Esophagus squamous epithelium (tissue), 5 donors: ENCODE measurements around the gene SARM1. TPM values are rescaled to one million over a fixed set of nuclear protein-coding genes. Genes with fewer than 3 reads are reported as not detected.

Source experiments
- DNase-seq: peaks from one replicate; lab custom pipeline; 2025; lab: John Stamatoyannopoulos, UW
- H3K27ac ChIP-seq, 4 donors: fragments of 200-600 bp; sonication (generic); one replicate each; pipeline ENCODE4 v1.5.1; 2016 to 2019; ENCODE audit warnings: mild to moderate bottlenecking in 1 of 4
- H3K27me3 ChIP-seq, 4 donors: fragments of 200-600 bp; sonication (generic); 1 replicate in 3 of 4; 2 replicates in 1 of 4; pipeline versions ENCODE4 v1.5.1 to v1.6.0; 2017 to 2021; ENCODE audit warnings: antibody characterized with exemption in 1 of 4
- H3K36me3 ChIP-seq, 3 donors: fragments of 200-600 bp; sonication (generic); one replicate each; pipeline ENCODE4 v1.5.1; 2016 to 2019
- H3K4me1 ChIP-seq, 3 donors: fragments of 200-600 bp; sonication (generic); one replicate each; pipeline ENCODE4 v1.5.1; 2017 to 2019
- H3K4me3 ChIP-seq, 4 donors: fragments of 200-600 bp; sonication (generic); 1 replicate in 3 of 4; 2 replicates in 1 of 4; pipeline ENCODE4 v1.5.1; 2016 to 2019; ENCODE audit warnings: mild to moderate bottlenecking in 2 of 4, moderate library complexity in 1 of 4
- H3K9me3 ChIP-seq, 3 donors: fragments of 200-600 bp; sonication (generic); one replicate each; pipeline ENCODE4 v1.5.1; 2016 to 2019
- CTCF ChIP-seq, 6 experiments: fragments of 450-650 bp in 4 of 6; fragments of 200-600 bp in 2 of 6; sonication (generic) in 2 of 6; IDR thresholded peaks; one replicate each; pipeline ENCODE4 v1.5.1; 2016 to 2019; ENCODE audit warnings: antibody characterized with exemption in 6 of 6, mild to moderate bottlenecking in 4 of 6, moderate library complexity in 4 of 6
- POLR2A ChIP-seq, 4 donors: fragments of 450-650 bp; IDR thresholded peaks; one replicate each; pipeline ENCODE4 v1.6.1; 2017; ENCODE audit warnings: antibody characterized with exemption in 4 of 4, mild to moderate bottlenecking in 4 of 4, moderate library complexity in 3 of 4
- WGBS, 2 donors: methylation state at CpG; one replicate each; pipeline ENCODE4 v1.1.5; 2018; 5-methylcytosine and 5-hydroxymethylcytosine counted together
- intact Hi-C: fragments of 100-400 bp; cut with DNase I; formaldehyde crosslinking; loops from one replicate; pipeline ENCODE4 v1.15.0; 2022
- total RNA-seq, 4 donors: library from RNA; depleted of rRNA; stranded (reverse); fragments of >200 nt; gene quantifications; one replicate each; pipeline ENCODE4 v1.1.0, GENCODE V29; 2016
- donor health status: DM: yes; HTN: yes; CAD: no.

SARM1 gene
- total RNA-seq, 4 donors from 2014 or later = 1.1 to 7.2 (median 2.5) TPM

GRCh38 chr17:28357061-28357900 is 14.2 kb upstream of the SARM1 start, which contains the start of gene POLDIP2:
Gene POLDIP2, minus strand, starts transcription at chr17:28357527. Its CDS starts 79 bp downstream, at chr17:28357448.
- 0% methylated on average over 3 of the region's 80 CpGs; no CpG with 5 or more reads in 1 of the 2 donors for WGBS, 2 donors
- intact Hi-C loops = no loop called here
- peak; percentile 75 for DNase-seq
- H3K36me3 ChIP-seq = peaks cover 29 to 70% (median 36%) of the 10 kb centered on the region in 3 donors
- H3K27ac ChIP-seq = peak within 1 kb of the TSS; percentile 94 to 97 (median 96)
- H3K9me3 ChIP-seq = no peaks in the 10 kb centered on the region
- peaks cover 10 to 34% (median 20%) of the 10 kb centered on the region in 3 donors for H3K4me1 ChIP-seq
- H3K4me3 ChIP-seq = peak within 1 kb of the TSS; percentile 80 to 100 (median 90)
- peak in 3 of 6 experiments; percentile 23 to 46 (median 25) for TF ChIP-seq CTCF (IDR thresholded peaks at IDR 0.05)
- peak in 3 of 4 donors; percentile 95 to 96 (median 96) for TF ChIP-seq POLR2A (IDR thresholded peaks at IDR 0.05)
- H3K27me3 ChIP-seq = no peaks in the 10 kb centered on the region

- peak overlapping the region; percentile 94 to 97 (median 96) for H3K27ac ChIP-seq
- peaks cover 23 to 70% (median 41%) of the 10 kb centered on the region in 3 donors for H3K36me3 ChIP-seq
- H3K4me3 ChIP-seq = peak overlapping the region; percentile 80 to 100 (median 90)
- intact Hi-C loops = no loop called here
- TF ChIP-seq CTCF (IDR thresholded peaks at IDR 0.05) = no peak
- no peaks in the 10 kb centered on the region for H3K9me3 ChIP-seq
- DNase-seq = no peak
- H3K27me3 ChIP-seq = no peaks in the 10 kb centered on the region
- WGBS, 2 donors = 2 to 5% methylated on average over 4 of the region's 4 CpGs
- peaks cover 10 to 34% (median 20%) of the 10 kb centered on the region in 3 donors for H3K4me1 ChIP-seq
Measured at GRCh38 chr17:28357901-28358197, 13.6 kb upstream of the SARM1 start.

DNA sequence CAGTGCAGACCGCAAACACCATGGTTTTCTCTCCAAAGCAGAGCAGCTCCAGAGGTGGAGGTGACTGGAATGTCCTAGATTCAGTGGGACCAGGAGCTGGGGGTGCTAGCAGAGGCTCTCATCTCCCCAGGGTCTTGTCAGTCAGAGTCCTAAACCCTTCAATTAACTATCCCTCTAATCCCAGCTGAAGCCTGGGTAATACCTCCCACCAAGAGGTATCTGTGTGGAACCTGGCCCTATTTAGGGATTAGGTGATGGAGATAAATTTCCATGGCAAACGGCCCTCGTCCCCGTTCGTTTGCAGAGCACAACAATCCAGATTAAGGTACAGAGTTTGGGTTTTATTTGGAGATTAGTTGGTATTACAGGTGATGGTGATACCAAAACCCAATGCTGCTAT is 8.3 kb upstream of the SARM1 start:
- no peak for DNase-seq

GRCh38 chr17:28363776-28364650 is 7.5 kb upstream of the SARM1 start:
- peaks cover 20 to 65% (median 28%) of the 10 kb centered on the region in 3 donors for H3K36me3 ChIP-seq
- H3K27me3 ChIP-seq = no peaks in the 10 kb centered on the region
- H3K4me3 ChIP-seq = no peak overlapping the region
- no peaks in the 10 kb centered on the region for H3K9me3 ChIP-seq
- no peak for TF ChIP-seq CTCF (IDR thresholded peaks at IDR 0.05)
- no peak for TF ChIP-seq POLR2A (IDR thresholded peaks at IDR 0.05)
- no peaks in the 10 kb centered on the region for H3K4me1 ChIP-seq
- intact Hi-C loops = no loop called here
- 78% methylated on average over 4 of the region's 8 CpGs; no CpG with 5 or more reads in 1 of the 2 donors for WGBS, 2 donors
- no peak for DNase-seq
- H3K27ac ChIP-seq = no peak overlapping the region

More for the DNA sequence above, 8.3 kb upstream of the SARM1 start:
- intact Hi-C loops = no loop called here
- Histone ChIP-seq H3K27ac (no peak overlapping the region), H3K9me3 (no peaks in the 10 kb centered on the region), H3K4me3 (no peak overlapping the region), H3K4me1 (peaks cover 4 to 8% (median 6%) of the 10 kb centered on the region in 3 donors), H3K36me3 (peaks cover 20 to 68% (median 28%) of the 10 kb centered on the region in 3 donors), H3K27me3 (no peaks in the 10 kb centered on the region)
- TF ChIP-seq CTCF (IDR thresholded peaks at IDR 0.05) = no peak
- no peak for TF ChIP-seq POLR2A (IDR thresholded peaks at IDR 0.05)
- WGBS, 2 donors = 87 to 90% methylated on average over 5 of the region's 5 CpGs
